HUES48 (cell line): ENCODE results near the gene RESF1.

ENCODE experiments used
- H3K27ac ChIP-seq: one replicate; pipeline ENCODE4 v1.7.0; 2013; ENCODE audit warnings: low read depth, low read length, inconsistent platforms
- H3K27me3 ChIP-seq: 2 replicates; pipeline ENCODE4 v1.6.1; 2013; ENCODE audit warnings: mild to moderate bottlenecking, low read length; ENCODE audit not compliant: control insufficient read depth, insufficient read depth
- H3K36me3 ChIP-seq: 2 replicates; pipeline ENCODE4 v1.6.1; 2013; ENCODE audit warnings: low read length; ENCODE audit not compliant: control insufficient read depth, insufficient read depth
- H3K4me1 ChIP-seq: 2 replicates; pipeline ENCODE4 v1.6.1; 2013; ENCODE audit warnings: mild to moderate bottlenecking, low read length; ENCODE audit not compliant: control insufficient read depth, insufficient read depth
- H3K4me3 ChIP-seq: 2 replicates; pipeline ENCODE4 v1.5.1; 2013; ENCODE audit warnings: mild to moderate bottlenecking, low read depth, low read length
- H3K9ac ChIP-seq: 2 replicates; pipeline ENCODE4 v1.6.1; 2013; ENCODE audit warnings: mild to moderate bottlenecking, low read depth, low read length, moderate library complexity
- H3K9me3 ChIP-seq: 2 replicates; pipeline ENCODE4 v1.6.1; 2013; ENCODE audit warnings: low read length; ENCODE audit not compliant: control insufficient read depth, insufficient read depth

The RESF1 gene

DNA sequence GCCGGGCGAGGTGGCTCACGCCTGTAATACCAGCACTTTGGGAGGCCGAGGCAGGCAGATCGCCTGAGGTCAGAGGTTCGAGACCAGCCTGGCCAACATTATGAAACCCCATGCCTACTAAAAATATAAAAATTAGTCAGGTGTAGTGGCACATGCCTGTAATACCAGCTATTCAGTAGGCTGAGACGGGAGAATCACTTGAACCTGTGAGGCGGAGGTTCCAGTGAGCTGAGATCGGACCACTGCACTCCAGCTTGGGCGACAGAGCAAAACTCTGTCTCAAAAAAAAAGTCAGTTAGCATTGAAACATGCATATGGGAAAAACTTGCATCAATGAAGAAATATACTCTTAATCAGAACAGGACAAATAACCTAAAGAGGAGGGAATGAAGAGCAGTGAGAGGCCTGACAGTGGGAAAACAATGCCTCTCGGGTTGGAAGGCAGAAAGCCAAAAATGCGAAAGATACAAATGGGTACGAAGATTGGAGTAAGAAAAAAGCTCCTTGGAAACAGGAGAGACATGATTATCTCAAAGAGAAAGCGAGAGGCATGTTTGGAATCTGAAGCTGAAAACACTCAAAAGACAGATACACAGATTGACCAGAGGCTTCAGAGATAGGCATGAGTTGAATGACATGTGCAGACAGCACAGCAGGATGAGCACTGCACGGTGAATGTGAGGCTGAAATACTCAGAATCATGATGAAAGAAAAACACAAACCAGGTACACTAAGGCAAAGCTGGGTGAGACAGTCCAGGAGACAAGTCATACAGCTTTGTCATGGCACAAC is 30.6 kb downstream of the RESF1 start:
- Histone ChIP-seq H3K27ac (no peak overlapping the region), H3K4me1 (peaks cover 15% of the 10 kb centered on the region), H3K36me3 (peaks cover 91% of the 10 kb centered on the region), H3K9ac (no peak overlapping the region), H3K9me3 (peaks cover 16% of the 10 kb centered on the region; the same call in 1 of the 2 replicates), H3K27me3 (no peaks in the 10 kb centered on the region), H3K4me3 (no peak overlapping the region)

DNA sequence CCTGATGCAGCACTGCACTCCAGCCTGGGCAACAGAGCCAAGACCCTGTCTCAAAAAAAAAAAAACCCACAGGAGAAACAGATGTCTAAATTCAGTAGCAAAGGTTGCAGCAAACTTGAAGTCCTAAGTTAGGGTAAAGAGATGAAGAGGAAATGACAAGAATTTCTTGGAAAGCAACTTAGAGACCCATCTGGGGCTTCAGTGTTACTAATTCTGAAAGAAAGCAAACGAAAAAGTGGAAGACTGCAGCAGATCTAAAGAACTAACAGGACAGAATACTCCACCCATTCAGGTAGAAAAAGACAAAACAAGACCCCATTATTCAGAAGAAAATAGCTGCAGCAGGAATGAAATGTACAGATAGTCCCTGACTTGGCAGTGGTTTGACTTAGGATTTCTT is 31.9 kb downstream of the RESF1 start:
- H3K36me3 ChIP-seq, result peaks cover 92% of the 10 kb centered on the region
- H3K27me3 ChIP-seq, result no peaks in the 10 kb centered on the region
- H3K9me3 ChIP-seq, result peaks cover 4% of the 10 kb centered on the region; the same call in 1 of the 2 replicates
- no peak overlapping the region for H3K27ac ChIP-seq
- H3K4me3 ChIP-seq, result no peak overlapping the region
- H3K9ac ChIP-seq, result no peak overlapping the region
- H3K4me1 ChIP-seq, result peaks cover 5% of the 10 kb centered on the region; the same call in 1 of the 2 replicates

DNA sequence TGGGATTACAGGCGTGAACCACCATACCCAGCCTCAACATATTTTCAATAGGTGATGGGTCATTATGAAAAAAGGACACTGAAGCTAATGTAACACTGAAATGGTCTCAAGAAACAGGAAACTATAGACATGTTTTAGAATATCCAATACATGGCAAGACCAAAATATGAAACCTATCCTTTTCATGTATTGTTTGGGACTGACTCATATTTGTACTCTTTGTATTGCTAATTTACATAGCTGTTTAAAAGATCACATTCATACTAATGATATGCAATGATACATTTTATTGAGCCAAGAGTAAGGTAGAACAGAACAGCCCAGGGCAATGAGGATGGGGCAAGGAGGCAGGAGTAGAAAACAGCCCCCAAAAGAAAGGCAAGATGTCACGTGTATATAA is 32.6 kb downstream of the RESF1 start:
- Histone ChIP-seq H3K4me1 (no peaks in the 10 kb centered on the region), H3K9ac (no peak overlapping the region), H3K27me3 (no peaks in the 10 kb centered on the region), H3K4me3 (no peak overlapping the region), H3K36me3 (peaks cover 92% of the 10 kb centered on the region), H3K9me3 (no peaks in the 10 kb centered on the region), H3K27ac (no peak overlapping the region)

DNA sequence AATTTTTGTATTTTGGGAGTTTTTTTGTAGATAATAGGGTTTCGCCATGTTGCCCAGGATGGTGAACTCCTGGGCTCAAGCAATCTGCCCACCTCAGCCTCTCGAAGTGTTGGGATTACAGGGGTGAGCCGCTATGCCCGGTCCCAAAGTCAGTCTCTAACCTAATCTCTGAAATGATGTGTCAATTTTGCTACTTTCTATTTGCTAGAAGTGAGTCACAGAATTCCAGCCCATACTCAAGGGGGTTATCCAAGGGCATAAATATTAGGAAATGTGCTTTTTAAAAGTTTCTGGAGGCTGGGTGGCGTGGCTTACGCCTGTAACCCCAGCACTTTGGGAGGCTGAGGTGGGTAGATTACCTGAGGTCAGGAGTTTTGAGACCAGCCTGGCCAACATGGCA is 40.5 kb downstream of the RESF1 start:
- H3K36me3 ChIP-seq, result peaks cover 60% of the 10 kb centered on the region
- H3K9me3 ChIP-seq, result no peaks in the 10 kb centered on the region
- H3K4me1 ChIP-seq, result no peaks in the 10 kb centered on the region
- no peaks in the 10 kb centered on the region for H3K27me3 ChIP-seq
- no peak overlapping the region for H3K27ac ChIP-seq
- no peak overlapping the region for H3K9ac ChIP-seq
- H3K4me3 ChIP-seq, result no peak overlapping the region

DNA sequence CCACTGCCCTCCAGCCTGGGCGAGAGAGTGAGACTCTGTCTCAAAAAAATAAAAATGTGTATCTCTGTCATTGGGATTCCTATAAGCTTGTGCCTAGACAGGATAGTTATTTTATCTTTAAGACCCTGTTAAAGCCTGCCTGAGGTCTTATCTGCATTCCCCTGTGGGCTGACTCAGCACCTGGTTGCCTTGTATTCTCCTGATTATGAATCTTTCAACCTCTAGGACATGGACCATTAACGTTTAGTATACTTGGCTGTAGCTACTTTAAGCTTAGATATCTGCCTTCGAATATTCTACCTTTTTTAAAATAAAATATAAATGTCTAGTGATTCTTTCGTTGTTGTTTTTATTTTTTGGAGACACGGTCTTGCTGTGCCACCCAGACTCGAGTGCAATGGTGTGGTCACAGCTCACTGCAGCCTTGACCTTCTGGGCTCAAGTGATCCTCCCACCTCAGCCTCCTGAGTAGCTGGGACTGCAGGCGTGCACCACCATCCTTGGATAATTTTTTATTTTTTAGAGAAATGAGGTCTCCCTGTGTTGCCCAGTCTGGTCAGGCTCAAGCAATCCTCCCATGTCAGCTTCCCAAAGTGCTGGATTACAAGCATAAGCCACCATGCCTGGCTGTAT is 41.3 kb downstream of the RESF1 start:
- Histone ChIP-seq H3K4me1 (no peaks in the 10 kb centered on the region), H3K27me3 (no peaks in the 10 kb centered on the region), H3K9me3 (no peaks in the 10 kb centered on the region), H3K36me3 (peaks cover 52% of the 10 kb centered on the region), H3K4me3 (no peak overlapping the region), H3K9ac (no peak overlapping the region), H3K27ac (no peak overlapping the region)

DNA sequence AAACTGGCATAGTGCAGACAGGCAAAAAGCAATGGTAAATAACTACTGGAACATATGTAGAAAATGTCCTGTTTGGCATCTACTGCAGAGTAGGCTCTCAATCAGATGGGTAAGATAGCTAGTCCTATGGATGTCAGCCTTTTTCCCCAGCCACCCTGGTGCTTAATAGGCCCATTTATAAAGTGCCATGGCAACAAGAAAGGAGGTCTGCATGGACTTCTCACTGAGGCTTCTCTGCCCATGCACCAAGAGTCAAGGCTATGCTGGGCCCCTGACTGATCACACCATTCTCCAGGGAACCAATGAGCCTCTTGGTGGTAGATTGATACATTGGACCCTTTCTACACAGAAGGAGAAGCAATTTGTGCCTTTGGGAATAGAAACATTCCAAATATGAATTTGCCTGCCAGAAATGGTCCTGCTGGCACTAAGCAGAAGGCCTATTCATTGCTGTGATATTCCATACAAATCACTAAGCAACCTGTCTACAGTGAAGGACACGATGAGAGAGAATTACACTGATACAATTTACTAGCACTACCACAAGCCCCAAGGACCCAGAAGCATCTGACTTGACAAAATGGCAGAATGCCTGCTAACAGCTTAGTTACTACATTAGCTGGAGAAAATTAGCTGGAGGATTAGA is 43.8 kb downstream of the RESF1 start:
- peaks cover 27% of the 10 kb centered on the region for H3K36me3 ChIP-seq
- no peaks in the 10 kb centered on the region for H3K4me1 ChIP-seq
- no peaks in the 10 kb centered on the region for H3K27me3 ChIP-seq
- H3K9me3 ChIP-seq, result no peaks in the 10 kb centered on the region
- no peak overlapping the region for H3K4me3 ChIP-seq
- H3K9ac ChIP-seq, result no peak overlapping the region
- no peak overlapping the region for H3K27ac ChIP-seq

DNA sequence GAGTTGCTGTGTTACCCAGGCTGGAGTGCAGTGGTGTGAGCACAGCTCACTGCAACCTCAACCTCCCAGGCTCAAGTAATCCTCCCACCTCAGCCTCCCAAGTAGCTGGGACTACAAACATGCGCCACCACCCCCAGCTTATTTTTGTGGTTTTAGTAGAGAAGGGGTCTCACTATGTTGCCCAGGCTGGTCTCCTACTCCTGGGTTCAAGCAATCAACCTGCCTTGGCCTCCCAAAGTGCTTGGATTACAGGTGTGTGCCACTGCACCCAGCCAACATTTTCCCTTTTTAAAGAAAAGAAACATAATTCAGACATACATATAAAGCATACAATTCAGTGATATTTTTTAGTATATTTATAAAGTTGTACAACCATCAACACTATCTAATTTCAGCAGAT is 44.4 kb downstream of the RESF1 start:
- no peaks in the 10 kb centered on the region for H3K4me1 ChIP-seq
- H3K4me3 ChIP-seq, result no peak overlapping the region
- peaks cover 21% of the 10 kb centered on the region for H3K36me3 ChIP-seq
- H3K27ac ChIP-seq, result no peak overlapping the region
- H3K9ac ChIP-seq, result no peak overlapping the region
- no peaks in the 10 kb centered on the region for H3K27me3 ChIP-seq
- no peaks in the 10 kb centered on the region for H3K9me3 ChIP-seq

DNA sequence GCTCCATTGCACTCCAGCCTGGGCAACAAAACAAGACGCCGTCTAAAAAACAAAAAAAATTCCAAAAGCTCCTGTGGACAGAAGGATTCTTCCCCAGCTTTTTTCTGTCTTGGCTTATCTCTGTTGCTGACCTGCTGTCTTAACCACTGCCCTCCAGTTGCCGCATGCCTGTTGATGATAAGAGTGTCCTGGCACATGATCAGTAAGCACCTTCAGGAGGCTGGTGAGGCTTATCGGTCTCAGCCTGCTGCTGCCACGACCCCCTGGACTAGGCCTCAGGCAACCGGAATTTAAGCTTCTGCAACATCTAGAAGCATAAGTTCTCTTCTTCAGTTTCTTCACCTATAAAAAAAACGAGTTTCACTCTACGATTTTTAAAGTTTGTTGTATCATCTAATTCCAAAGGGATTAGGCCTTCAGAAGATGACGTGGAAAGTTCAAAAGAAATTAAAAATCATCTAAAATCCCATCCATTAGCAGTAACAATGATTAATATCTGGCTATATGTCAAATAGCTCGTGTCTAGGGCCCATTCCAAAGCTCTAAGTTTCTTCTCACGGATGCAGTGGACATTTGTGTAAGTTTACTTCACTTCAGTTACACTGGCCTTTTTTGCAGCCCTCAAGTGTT is 46.4 kb downstream of the RESF1 start:
- Histone ChIP-seq H3K4me3 (no peak overlapping the region), H3K36me3 (peaks cover 6% of the 10 kb centered on the region), H3K27ac (no peak overlapping the region), H3K9me3 (no peaks in the 10 kb centered on the region), H3K27me3 (no peaks in the 10 kb centered on the region), H3K9ac (no peak overlapping the region), H3K4me1 (peaks cover 3% of the 10 kb centered on the region; the same call in 1 of the 2 replicates)
